Measurements from ENCODE around the gene SPOCK1. TPM values are rescaled to one million over a fixed set of nuclear protein-coding genes. Genes with fewer than 3 reads are reported as not detected.

SPOCK1 gene
- total and polyA plus RNA-seq, 2 of the 4 experiments (the other 2 are of a cell fraction): 5.0 to 20.3 TPM

DNA sequence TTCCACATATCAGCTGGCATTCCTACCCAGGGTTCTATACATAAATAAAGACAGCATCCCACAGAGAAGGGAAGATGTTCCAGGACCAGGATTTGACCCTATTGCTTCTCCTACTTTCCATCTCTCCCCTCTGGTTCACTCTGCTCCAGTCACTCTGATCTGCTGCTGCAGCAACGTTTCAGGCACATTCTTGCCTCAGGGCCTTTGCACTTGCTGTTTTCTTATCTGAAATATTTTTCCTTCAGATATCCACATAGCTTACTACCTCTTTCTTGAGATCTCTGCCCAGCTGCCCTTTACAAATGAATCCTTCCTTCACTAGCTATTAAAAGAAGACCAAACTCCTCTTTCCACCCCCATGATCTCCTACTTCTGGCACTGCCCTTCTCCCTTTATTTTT, 204.5 kb downstream of the SPOCK1 start:
- no TSS peak for BruUV-seq (replicated peaks)

More for the DNA sequence above, 204.5 kb downstream of the SPOCK1 start:
- Histone ChIP-seq H2AK9ac (replicated peaks; ENCODE audit: low read depth, low read length, poor library complexity) (no peak overlapping the region), H3K9me1 (ENCODE audit: insufficient read depth, low read length) (no peaks in the 10 kb centered on the region), H3K4me1 (ENCODE audit: control insufficient read depth, insufficient read depth, low read length) (no peaks in the 10 kb centered on the region), H3K4ac (ENCODE audit: low read depth, low read length) (no peak overlapping the region), H3K4me2 (ENCODE audit: low read depth, low read length) (no peak overlapping the region), H3K9ac (ENCODE audit: low read depth, low read length) (no peak overlapping the region), H3K18ac (ENCODE audit: low read depth, low read length) (no peak overlapping the region), H3K4me3 (ENCODE audit: insufficient read depth, low read depth, low read length) (no peak overlapping the region), H2BK5ac (ENCODE audit: low read depth, low read length, poor library complexity, severe bottlenecking) (no peak overlapping the region), H3K36me3 (ENCODE audit: control insufficient read depth, insufficient read depth, low read length) (no peaks in the 10 kb centered on the region), H3K14ac (replicated peaks; ENCODE audit: low read depth, low read length) (no peak overlapping the region), H3K27ac (ENCODE audit: insufficient read depth, low read length) (no peak overlapping the region), H2BK120ac (ENCODE audit: low read depth, low read length) (no peak overlapping the region), H4K91ac (ENCODE audit: insufficient read depth, low read depth, low read length) (no peak overlapping the region), H4K8ac (ENCODE audit: low read depth in 2 of 2, low read length in 2 of 2) (no peak overlapping the region), H2BK15ac (ENCODE audit: low read depth, low read length) (no peak overlapping the region), H3K27me3 (ENCODE audit: control insufficient read depth, insufficient read depth, low read length) (peaks cover 4% of the 10 kb centered on the region), H2BK20ac (ENCODE audit: low read depth, low read length) (no peak overlapping the region), H3K79me1 (ENCODE audit: low read depth in 1 of 2, low read length in 2 of 2) (no peaks in the 10 kb centered on the region), H4K20me1 (ENCODE audit: insufficient read depth, low read length) (no peaks in the 10 kb centered on the region), H4K5ac (ENCODE audit: low read depth, low read length) (no peak overlapping the region), H3K56ac (ENCODE audit: extremely low read depth, insufficient read depth, low read length) (no peak overlapping the region), H3K9me3 (ENCODE audit: control insufficient read depth, insufficient read depth, low read length) (no peaks in the 10 kb centered on the region), H2AK5ac (ENCODE audit: low read depth, low read length) (no peak overlapping the region), H3K23ac (ENCODE audit: low read depth, low read length) (no peak overlapping the region), H2AFZ (replicated peaks; ENCODE audit: low read length, poor library complexity) (no peak overlapping the region)
- dilution Hi-C loops (cut with HindIII; ENCODE audit: low sequenced_read_pairs, unreplicated experiment) (no loop called here), in situ Hi-C loops (cut with MboI; ENCODE audit: low sequenced_read_pairs) (no loop called here), intact Hi-C loops (cut with micrococcal nuclease) (no loop called here)
- 20% methylated on average over 1 of the region's 1 CpG; no CpG with 5 or more reads in 1 of the 2 experiments for WGBS, 2 experiments (ENCODE audit: extremely low coverage in 2 of 2, insufficient read length in 1 of 2)
- CTCF ChIA-PET: interaction anchor here (1.1 kb wide), 1 partner anchor 16 kb away, joined by 3 read pairs; no protein-coding TSS in a partner anchor
- no peak for TF ChIP-seq FOS (IDR thresholded peaks at IDR 0.05; ENCODE audit: low read depth, low read length)
- no peak for TF ChIP-seq ELK1 (IDR thresholded peaks at IDR 0.05; ENCODE audit: borderline replicate concordance, low read depth, low read length)
- POLR2A ChIA-PET (ENCODE audit: unreplicated experiment): no interaction called here
- DNase-seq: no peak
- no peak for ATAC-seq (ENCODE audit: low read depth)

Measured in IMR-90 (cell line).